Lower leg skin (tissue), 3 donors: ENCODE data around the gene BICD2.

Experiments used
- CTCF ChIP-seq, 3 donors: fragments of 450-650 bp; IDR thresholded peaks; one replicate each; pipeline ENCODE4 v1.5.1; 2016; ENCODE audit warnings: antibody characterized with exemption in 3 of 3, mild to moderate bottlenecking in 3 of 3, moderate library complexity in 2 of 3
- POLR2A ChIP-seq, 2 donors: fragments of 450-650 bp; IDR thresholded peaks; one replicate each; pipeline ENCODE4 v1.6.1; 2016 to 2017; ENCODE audit warnings: antibody characterized with exemption in 2 of 2, mild to moderate bottlenecking in 1 of 2, moderate library complexity in 1 of 2

- TF ChIP-seq POLR2A (IDR thresholded peaks at IDR 0.05), result no peak
- TF ChIP-seq CTCF (IDR thresholded peaks at IDR 0.05), result no peak
Measured at GRCh38 chr9:92714016-92714415, 50.6 kb downstream of the BICD2 start.
